Stomach (tissue), 4 donors: ENCODE measurements around the gene TTC28.

ENCODE experiments used
- POLR2A ChIP-seq, 4 donors: fragments of 450-650 bp; IDR thresholded peaks; one replicate each; pipeline ENCODE4 v1.6.1; 2016; ENCODE audit warnings: antibody characterized with exemption in 4 of 4, control low read depth in 2 of 4, mild to moderate bottlenecking in 1 of 4, moderate library complexity in 1 of 4
- TF ChIP-seq, protein P1 (sequence below), 7 experiments: fragments of 450-650 bp in 4 of 7; fragments of 200-600 bp in 3 of 7; sonication (generic) in 3 of 7; IDR thresholded peaks; one replicate each; pipeline ENCODE4 v1.5.1; 2016 to 2019; ENCODE audit warnings: antibody characterized with exemption in 7 of 7, control low read depth in 2 of 7, mild to moderate bottlenecking in 1 of 7

DNA sequence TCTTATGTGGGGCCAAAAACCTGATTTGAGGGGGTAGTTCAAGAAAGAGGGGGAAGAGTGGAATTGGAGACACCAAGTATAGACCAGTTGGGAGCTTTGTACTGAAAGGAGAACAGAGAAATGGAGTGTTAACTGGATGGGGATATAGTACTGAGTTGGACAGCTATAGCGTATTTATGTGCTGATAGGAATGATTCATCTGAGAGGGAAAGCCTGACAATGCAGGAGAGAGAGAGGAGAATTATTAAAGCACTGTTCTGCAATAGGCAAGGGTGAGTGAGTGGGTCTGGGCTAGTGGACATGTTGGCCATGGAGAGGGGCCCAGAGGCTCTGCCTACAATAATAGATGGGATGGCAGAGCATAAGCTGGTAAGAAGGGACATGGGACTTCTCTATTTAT, 707.7 kb downstream of the TTC28 start:
- TF ChIP-seq, protein P1, sequence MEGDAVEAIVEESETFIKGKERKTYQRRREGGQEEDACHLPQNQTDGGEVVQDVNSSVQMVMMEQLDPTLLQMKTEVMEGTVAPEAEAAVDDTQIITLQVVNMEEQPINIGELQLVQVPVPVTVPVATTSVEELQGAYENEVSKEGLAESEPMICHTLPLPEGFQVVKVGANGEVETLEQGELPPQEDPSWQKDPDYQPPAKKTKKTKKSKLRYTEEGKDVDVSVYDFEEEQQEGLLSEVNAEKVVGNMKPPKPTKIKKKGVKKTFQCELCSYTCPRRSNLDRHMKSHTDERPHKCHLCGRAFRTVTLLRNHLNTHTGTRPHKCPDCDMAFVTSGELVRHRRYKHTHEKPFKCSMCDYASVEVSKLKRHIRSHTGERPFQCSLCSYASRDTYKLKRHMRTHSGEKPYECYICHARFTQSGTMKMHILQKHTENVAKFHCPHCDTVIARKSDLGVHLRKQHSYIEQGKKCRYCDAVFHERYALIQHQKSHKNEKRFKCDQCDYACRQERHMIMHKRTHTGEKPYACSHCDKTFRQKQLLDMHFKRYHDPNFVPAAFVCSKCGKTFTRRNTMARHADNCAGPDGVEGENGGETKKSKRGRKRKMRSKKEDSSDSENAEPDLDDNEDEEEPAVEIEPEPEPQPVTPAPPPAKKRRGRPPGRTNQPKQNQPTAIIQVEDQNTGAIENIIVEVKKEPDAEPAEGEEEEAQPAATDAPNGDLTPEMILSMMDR (IDR thresholded peaks at IDR 0.05), result no peak
- no peak for TF ChIP-seq POLR2A (IDR thresholded peaks at IDR 0.05)
